Measurements from ENCODE around the gene STK10.

The STK10 gene

GRCh38 chr5:172188033-172188892 is at the start of gene STK10:
STK10 (minus strand) TSS chr5:172188224; CDS start chr5:172188042, 182 bp downstream.
- H4K20me1 ChIP-seq (ENCODE audit: insufficient read depth) = no peaks in the 10 kb centered on the region
- no peak within 1 kb of the TSS for H3K4me3 ChIP-seq (IDR thresholded peaks at IDR 0.05; ENCODE audit: insufficient read depth, low read depth, low read length)
- peak within 1 kb of the TSS; percentile 44; the same call in 1 of the 2 replicates for H3K9ac ChIP-seq
- peaks cover 14% of the 10 kb centered on the region for H3K4me1 ChIP-seq (ENCODE audit: low read depth, poor library complexity, severe bottlenecking)
- H3K79me2 ChIP-seq (ENCODE audit: insufficient read depth, low read depth) = peaks cover 8% of the 10 kb centered on the region; the same call in 1 of the 2 replicates
- peak within 1 kb of the TSS; percentile 55; the same call in 1 of the 2 replicates for H3K27ac ChIP-seq
- H2AFZ ChIP-seq (ENCODE audit: low read depth) = peak within 1 kb of the TSS; percentile 71
- TF ChIP-seq CTCF (conservative IDR thresholded peaks at IDR 0.05; ENCODE audit: low read depth, low read length) = peak; percentile 49
- no peaks in the 10 kb centered on the region for H3K36me3 ChIP-seq (ENCODE audit: insufficient read depth)
- peak within 1 kb of the TSS; percentile 86 for H3K4me2 ChIP-seq
- no peaks in the 10 kb centered on the region for H3K27me3 ChIP-seq (ENCODE audit: insufficient read depth, low read depth)

- Histone ChIP-seq H4K20me1 (ENCODE audit: insufficient read depth) (no peaks in the 10 kb centered on the region), H3K9ac (no peak overlapping the region), H3K27ac (no peak overlapping the region), H2AFZ (ENCODE audit: low read depth) (no peak overlapping the region), H3K4me3 (IDR thresholded peaks at IDR 0.05; ENCODE audit: insufficient read depth, low read depth, low read length) (no peak overlapping the region), H3K4me1 (ENCODE audit: low read depth, poor library complexity, severe bottlenecking) (peaks cover 6% of the 10 kb centered on the region), H3K36me3 (ENCODE audit: insufficient read depth) (no peaks in the 10 kb centered on the region), H3K4me2 (no peak overlapping the region), H3K79me2 (ENCODE audit: insufficient read depth, low read depth) (no peaks in the 10 kb centered on the region), H3K27me3 (ENCODE audit: insufficient read depth, low read depth) (no peaks in the 10 kb centered on the region)
- TF ChIP-seq CTCF (conservative IDR thresholded peaks at IDR 0.05; ENCODE audit: low read depth, low read length) = no peak
Measured at GRCh38 chr5:172235827-172236736, 48.1 kb upstream of the STK10 start.

GRCh38 chr5:172235132-172235780 is 47.2 kb upstream of the STK10 start:
- Histone ChIP-seq H3K27me3 (ENCODE audit: insufficient read depth, low read depth) (no peaks in the 10 kb centered on the region), H4K20me1 (ENCODE audit: insufficient read depth) (no peaks in the 10 kb centered on the region), H3K4me2 (no peak overlapping the region), H3K79me2 (ENCODE audit: insufficient read depth, low read depth) (no peaks in the 10 kb centered on the region), H2AFZ (ENCODE audit: low read depth) (no peak overlapping the region), H3K4me1 (ENCODE audit: low read depth, poor library complexity, severe bottlenecking) (peaks cover 6% of the 10 kb centered on the region), H3K9ac (no peak overlapping the region), H3K36me3 (ENCODE audit: insufficient read depth) (no peaks in the 10 kb centered on the region), H3K4me3 (IDR thresholded peaks at IDR 0.05; ENCODE audit: insufficient read depth, low read depth, low read length) (no peak overlapping the region), H3K27ac (no peak overlapping the region)
- no peak for TF ChIP-seq CTCF (conservative IDR thresholded peaks at IDR 0.05; ENCODE audit: low read depth, low read length)

- H2AFZ ChIP-seq (ENCODE audit: low read depth) = no peak overlapping the region
- H3K4me1 ChIP-seq (ENCODE audit: low read depth, poor library complexity, severe bottlenecking) = peaks cover 6% of the 10 kb centered on the region
- no peak overlapping the region for H3K9ac ChIP-seq
- no peaks in the 10 kb centered on the region for H3K27me3 ChIP-seq (ENCODE audit: insufficient read depth, low read depth)
- H3K4me2 ChIP-seq = no peak overlapping the region
- H3K79me2 ChIP-seq (ENCODE audit: insufficient read depth, low read depth) = no peaks in the 10 kb centered on the region
- H4K20me1 ChIP-seq (ENCODE audit: insufficient read depth) = no peaks in the 10 kb centered on the region
- H3K4me3 ChIP-seq (IDR thresholded peaks at IDR 0.05; ENCODE audit: insufficient read depth, low read depth, low read length) = no peak overlapping the region
- no peak for TF ChIP-seq CTCF (conservative IDR thresholded peaks at IDR 0.05; ENCODE audit: low read depth, low read length)
- no peak overlapping the region for H3K27ac ChIP-seq
- H3K36me3 ChIP-seq (ENCODE audit: insufficient read depth) = no peaks in the 10 kb centered on the region
Measured at GRCh38 chr5:172234031-172234430, 46.0 kb upstream of the STK10 start.

Data from KMS-11 (cell line).